HG02870 (cell line): ENCODE measurements around the gene FERMT2.
"Not testable (repeated sequence)": the region's sequence is repeated elsewhere in the genome, so short reads cannot be mapped to it uniquely, and the experiment has no call there.

Experiments used
- ATAC-seq: cut with Tn5 transposase; IDR thresholded peaks from one replicate; pipeline ENCODE4 v1.9.1; 2021; ENCODE audit warnings: mild to moderate bottlenecking, moderate library complexity; ENCODE audit not compliant: unreplicated experiment

The FERMT2 gene

GRCh38 chr14:52868911-52869618 lies 81.8 kb downstream of the FERMT2 start:
- ATAC-seq, result no peak

- ATAC-seq, result not testable (repeated sequence)
These were observed 86.0 kb downstream of the FERMT2 start for GRCh38 chr14:52864893-52865292.

- no peak for ATAC-seq
These were observed 87.5 kb downstream of the FERMT2 start for GRCh38 chr14:52863334-52863700.

GRCh38 chr14:52862632-52863333 lies 88.1 kb downstream of the FERMT2 start:
- ATAC-seq, result no peak

- no peak for ATAC-seq
These were observed 89.4 kb downstream of the FERMT2 start for GRCh38 chr14:52861403-52861802.

- ATAC-seq, result no peak
These were observed 89.9 kb downstream of the FERMT2 start for GRCh38 chr14:52860910-52861309.

- ATAC-seq, result no peak
These were observed 90.6 kb downstream of the FERMT2 start for GRCh38 chr14:52860209-52860608.

GRCh38 chr14:52856139-52856538 lies 94.7 kb downstream of the FERMT2 start:
- ATAC-seq, result no peak

GRCh38 chr14:52853522-52853854 lies 97.4 kb downstream of the FERMT2 start:
- no peak for ATAC-seq

- no peak for ATAC-seq
These were observed 97.9 kb downstream of the FERMT2 start for GRCh38 chr14:52852810-52853521.

- ATAC-seq, result no peak
These were observed 100.4 kb downstream of the FERMT2 start for GRCh38 chr14:52850451-52850909.

GRCh38 chr14:52848626-52849025 lies 102.2 kb downstream of the FERMT2 start:
- no peak for ATAC-seq

- no peak for ATAC-seq
These were observed 104.3 kb downstream of the FERMT2 start for GRCh38 chr14:52846591-52846990.

GRCh38 chr14:52845081-52845480 lies 105.8 kb downstream of the FERMT2 start:
- ATAC-seq, result no peak

- ATAC-seq, result no peak
These were observed 106.4 kb downstream of the FERMT2 start for GRCh38 chr14:52844262-52845060.

- no peak for ATAC-seq
These were observed 110.0 kb downstream of the FERMT2 start for GRCh38 chr14:52840877-52841276.

GRCh38 chr14:52837451-52837850 lies 113.4 kb downstream of the FERMT2 start:
- no peak for ATAC-seq

- no peak for ATAC-seq
These were observed 114.8 kb downstream of the FERMT2 start for GRCh38 chr14:52836063-52836462.

- ATAC-seq, result no peak
These were observed 115.5 kb downstream of the FERMT2 start for GRCh38 chr14:52835122-52835903.

- no peak for ATAC-seq
These were observed 116.4 kb downstream of the FERMT2 start for GRCh38 chr14:52834440-52834842.
